ENCODE data around the gene ABHD4. TPM values are rescaled to one million over a fixed set of nuclear protein-coding genes. Genes with fewer than 3 reads are reported as not detected.

ABHD4 gene
- total and polyA plus RNA-seq, 7 donors = 9.5 to 20.4 (median 18.0) TPM

GRCh38 chr14:22577334-22577908 is 20.7 kb upstream of the ABHD4 start:
- H3K4me1 ChIP-seq = peaks cover 0 to 20% (median 6%) of the 10 kb centered on the region in 4 donors
- no peak for DNase-seq
- H3K36me3 ChIP-seq = peaks cover 0 to 27% (median 15%) of the 10 kb centered on the region in 4 donors
- no peak for TF ChIP-seq EP300 (IDR thresholded peaks at IDR 0.05)
- TF ChIP-seq POLR2A (IDR thresholded peaks at IDR 0.05) = no peak
- TF ChIP-seq, protein P1, sequence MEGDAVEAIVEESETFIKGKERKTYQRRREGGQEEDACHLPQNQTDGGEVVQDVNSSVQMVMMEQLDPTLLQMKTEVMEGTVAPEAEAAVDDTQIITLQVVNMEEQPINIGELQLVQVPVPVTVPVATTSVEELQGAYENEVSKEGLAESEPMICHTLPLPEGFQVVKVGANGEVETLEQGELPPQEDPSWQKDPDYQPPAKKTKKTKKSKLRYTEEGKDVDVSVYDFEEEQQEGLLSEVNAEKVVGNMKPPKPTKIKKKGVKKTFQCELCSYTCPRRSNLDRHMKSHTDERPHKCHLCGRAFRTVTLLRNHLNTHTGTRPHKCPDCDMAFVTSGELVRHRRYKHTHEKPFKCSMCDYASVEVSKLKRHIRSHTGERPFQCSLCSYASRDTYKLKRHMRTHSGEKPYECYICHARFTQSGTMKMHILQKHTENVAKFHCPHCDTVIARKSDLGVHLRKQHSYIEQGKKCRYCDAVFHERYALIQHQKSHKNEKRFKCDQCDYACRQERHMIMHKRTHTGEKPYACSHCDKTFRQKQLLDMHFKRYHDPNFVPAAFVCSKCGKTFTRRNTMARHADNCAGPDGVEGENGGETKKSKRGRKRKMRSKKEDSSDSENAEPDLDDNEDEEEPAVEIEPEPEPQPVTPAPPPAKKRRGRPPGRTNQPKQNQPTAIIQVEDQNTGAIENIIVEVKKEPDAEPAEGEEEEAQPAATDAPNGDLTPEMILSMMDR (IDR thresholded peaks at IDR 0.05) = no peak
- no peak for TF ChIP-seq POLR2AphosphoS5 (IDR thresholded peaks at IDR 0.05)
- no peak overlapping the region for H3K4me3 ChIP-seq
- no peaks in the 10 kb centered on the region for H3K9me3 ChIP-seq
- intact Hi-C loops (cut with DNase I) = no loop called here
- WGBS, 2 donors = 79 to 80% methylated on average over 6 of the region's 6 CpGs
- no peak overlapping the region for H3K27ac ChIP-seq
- no peaks in the 10 kb centered on the region for H3K27me3 ChIP-seq

DNA sequence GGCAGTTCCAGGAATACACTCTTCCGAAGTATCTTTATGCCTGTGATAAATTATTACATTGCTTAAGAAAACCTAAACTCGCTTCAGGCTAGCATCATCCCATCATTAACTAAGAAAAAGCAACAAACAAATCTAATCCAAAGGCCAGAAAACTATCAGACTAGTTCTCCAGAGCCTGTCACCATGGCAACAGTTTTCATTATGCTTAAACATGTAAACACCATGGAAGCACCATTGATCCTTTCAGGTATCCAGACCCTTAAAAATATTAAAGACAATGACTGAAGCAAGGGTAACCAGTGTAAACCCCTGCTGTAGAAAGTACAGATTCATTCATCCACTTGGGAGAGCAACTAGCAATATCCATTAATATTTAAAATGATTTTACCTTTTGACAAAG is 18.9 kb upstream of the ABHD4 start:
- intact Hi-C loops (cut with DNase I) = no loop called here
- Histone ChIP-seq H3K4me1 (peaks cover 0 to 25% (median 5%) of the 10 kb centered on the region in 4 donors), H3K27me3 (no peaks in the 10 kb centered on the region), H3K27ac (no peak overlapping the region), H3K36me3 (peaks cover 0 to 10% (median 7%) of the 10 kb centered on the region in 4 donors), H3K4me3 (no peak overlapping the region), H3K9me3 (no peaks in the 10 kb centered on the region)
- no peak for DNase-seq
- no peak for TF ChIP-seq EP300 (IDR thresholded peaks at IDR 0.05)
- WGBS, 2 donors = 71 to 72% methylated on average over 2 of the region's 2 CpGs

DNA sequence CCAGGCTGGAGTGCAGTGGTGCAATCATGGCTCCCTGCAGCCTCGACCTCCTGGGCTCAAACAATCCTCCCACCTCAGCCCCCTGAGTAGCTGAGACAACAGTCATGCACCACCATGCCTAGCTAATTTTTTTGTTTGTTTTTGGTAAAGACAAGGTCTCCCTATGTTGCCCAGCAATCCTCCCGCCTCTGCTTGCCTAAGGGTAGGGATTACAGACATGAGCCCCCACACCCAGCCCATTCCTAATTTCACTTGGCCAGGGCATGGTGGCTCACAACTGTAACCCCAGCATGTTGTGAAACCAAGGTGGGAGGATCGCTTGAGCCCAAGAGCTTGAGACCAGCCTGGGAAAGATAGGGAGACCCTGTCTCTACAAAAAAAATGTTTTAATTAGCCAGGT is 18.2 kb upstream of the ABHD4 start:
- intact Hi-C loops (cut with DNase I) = no loop called here

DNA sequence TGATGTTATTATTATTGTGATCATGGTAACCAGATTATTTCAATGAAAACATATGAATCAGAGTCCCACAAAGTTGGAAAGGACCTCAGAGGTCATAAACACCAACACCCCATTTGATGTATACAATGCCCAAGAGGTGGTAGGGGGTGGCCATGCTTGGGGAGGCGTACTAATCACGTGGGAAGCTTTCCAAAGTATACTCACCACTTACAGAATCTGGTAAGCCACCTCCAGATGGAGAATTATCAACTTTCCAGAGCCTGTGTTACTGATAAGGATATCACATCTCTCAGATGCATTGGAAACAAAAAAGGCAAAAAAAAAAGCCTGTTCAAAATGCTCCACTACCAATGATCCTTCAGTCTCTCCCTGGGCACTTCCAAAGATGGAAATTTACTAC is 17.5 kb upstream of the ABHD4 start:
- intact Hi-C loops (cut with DNase I) = no loop called here
- Histone ChIP-seq H3K36me3 (no peaks in the 10 kb centered on the region), H3K9me3 (no peaks in the 10 kb centered on the region), H3K4me3 (no peak overlapping the region), H3K4me1 (peaks cover 0 to 33% (median 15%) of the 10 kb centered on the region in 4 donors), H3K27ac (no peak overlapping the region), H3K27me3 (no peaks in the 10 kb centered on the region)
- 72 to 82% methylated on average over 2 of the region's 2 CpGs for WGBS, 2 donors
- TF ChIP-seq EP300 (IDR thresholded peaks at IDR 0.05) (no peak), POLR2AphosphoS5 (IDR thresholded peaks at IDR 0.05) (no peak), POLR2A (IDR thresholded peaks at IDR 0.05) (no peak)
- TF ChIP-seq, protein P1 (IDR thresholded peaks at IDR 0.05) = no peak
- DNase-seq = no peak

More for the DNA sequence above, 18.2 kb upstream of the ABHD4 start:
- H3K27me3 ChIP-seq = no peaks in the 10 kb centered on the region
- H3K4me1 ChIP-seq = peaks cover 0 to 29% (median 8%) of the 10 kb centered on the region in 4 donors
- DNase-seq = no peak
- no peaks in the 10 kb centered on the region for H3K9me3 ChIP-seq
- no peak overlapping the region for H3K27ac ChIP-seq
- TF ChIP-seq EP300 (IDR thresholded peaks at IDR 0.05) (no peak), POLR2A (IDR thresholded peaks at IDR 0.05) (no peak), POLR2AphosphoS5 (IDR thresholded peaks at IDR 0.05) (no peak)
- TF ChIP-seq, protein P1 (IDR thresholded peaks at IDR 0.05) = no peak
- peaks cover 0 to 3% (median 1%) of the 10 kb centered on the region in 4 donors for H3K36me3 ChIP-seq
- H3K4me3 ChIP-seq = no peak overlapping the region
- 93 to 95% methylated on average over 3 of the region's 3 CpGs for WGBS, 2 donors

DNA sequence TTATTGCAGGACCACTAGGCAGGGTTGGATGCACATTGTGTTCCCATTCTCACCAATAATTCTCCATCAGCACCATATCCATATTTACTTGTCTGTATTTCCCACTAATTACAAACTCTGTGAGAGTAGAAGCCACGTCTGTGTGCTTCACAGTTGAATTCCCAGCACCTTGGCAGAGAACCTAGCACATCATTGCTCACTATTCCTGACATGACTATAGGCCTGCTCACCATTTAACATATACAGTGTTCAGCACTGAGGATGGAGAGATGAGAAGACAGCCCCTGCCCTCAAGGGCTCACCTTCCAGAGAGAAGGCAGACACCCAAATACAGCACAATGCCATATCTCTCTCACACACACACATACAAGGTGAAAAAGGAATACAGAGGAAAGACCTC is 14.1 kb upstream of the ABHD4 start:
- intact Hi-C loops (cut with DNase I) = no loop called here
- no peak for DNase-seq
- Histone ChIP-seq H3K4me3 (no peak overlapping the region), H3K27ac (no peak overlapping the region), H3K9me3 (no peaks in the 10 kb centered on the region), H3K27me3 (no peaks in the 10 kb centered on the region), H3K36me3 (no peaks in the 10 kb centered on the region), H3K4me1 (peaks cover 0 to 47% (median 37%) of the 10 kb centered on the region in 4 donors)
- 75 to 77% methylated on average over 1 of the region's 1 CpG for WGBS, 2 donors
- no peak for TF ChIP-seq POLR2AphosphoS5 (IDR thresholded peaks at IDR 0.05)
- TF ChIP-seq, protein P1 (IDR thresholded peaks at IDR 0.05) = no peak
- TF ChIP-seq POLR2A (IDR thresholded peaks at IDR 0.05) = no peak
- no peak for TF ChIP-seq EP300 (IDR thresholded peaks at IDR 0.05)
